DMS114 treated with DMSO at 0.1 percent for 48 hours (cell line): ENCODE results near the gene GALNT13.

ENCODE experiments used
- DNase-seq: peaks from one replicate; lab custom pipeline; 2025; ENCODE audit not compliant: unreplicated experiment; lab: John Stamatoyannopoulos, UW

The GALNT13 gene

GRCh38 chr2:154207288-154208047, 335.7 kb downstream of the GALNT13 start:
- DNase-seq, result no peak

- DNase-seq, result no peak
Measured at GRCh38 chr2:154223726-154224125, 352.0 kb downstream of the GALNT13 start.

- no peak for DNase-seq
Measured at GRCh38 chr2:154226931-154227330, 355.2 kb downstream of the GALNT13 start.

GRCh38 chr2:154228566-154229280, 357.0 kb downstream of the GALNT13 start:
- no peak for DNase-seq

GRCh38 chr2:154229966-154230365, 358.2 kb downstream of the GALNT13 start:
- no peak for DNase-seq

- DNase-seq, result no peak
Measured at GRCh38 chr2:154231021-154231420, 359.3 kb downstream of the GALNT13 start.

- DNase-seq, result no peak
Measured at GRCh38 chr2:154233231-154233630, 361.5 kb downstream of the GALNT13 start.

- DNase-seq, result no peak
Measured at GRCh38 chr2:154238252-154238651, 366.5 kb downstream of the GALNT13 start.

GRCh38 chr2:154240316-154240715, 368.6 kb downstream of the GALNT13 start:
- DNase-seq, result no peak

- no peak for DNase-seq
Measured at GRCh38 chr2:154240921-154241379, 369.2 kb downstream of the GALNT13 start.

- DNase-seq, result no peak
Measured at GRCh38 chr2:154242687-154243086, 371.0 kb downstream of the GALNT13 start.

GRCh38 chr2:154243685-154244084, 372.0 kb downstream of the GALNT13 start:
- DNase-seq, result no peak

GRCh38 chr2:154244932-154245331, 373.2 kb downstream of the GALNT13 start:
- DNase-seq, result no peak

GRCh38 chr2:154247503-154247902, 375.8 kb downstream of the GALNT13 start:
- DNase-seq, result no peak

- no peak for DNase-seq
Measured at GRCh38 chr2:154256136-154256535, 384.4 kb downstream of the GALNT13 start.

- no peak for DNase-seq
Measured at GRCh38 chr2:154259030-154259429, 387.3 kb downstream of the GALNT13 start.

- DNase-seq, result no peak
Measured at GRCh38 chr2:154261473-154262027, 389.8 kb downstream of the GALNT13 start.

GRCh38 chr2:154263206-154263605, 391.5 kb downstream of the GALNT13 start:
- DNase-seq, result no peak

GRCh38 chr2:154264024-154264423, 392.3 kb downstream of the GALNT13 start:
- DNase-seq, result no peak

GRCh38 chr2:154267983-154268382, 396.3 kb downstream of the GALNT13 start:
- DNase-seq, result no peak

GRCh38 chr2:154280543-154280942, 408.8 kb downstream of the GALNT13 start:
- no peak for DNase-seq

GRCh38 chr2:154289870-154290269, 418.1 kb downstream of the GALNT13 start:
- DNase-seq, result no peak
